ENCODE results near the gene TMEM207.

DNA sequence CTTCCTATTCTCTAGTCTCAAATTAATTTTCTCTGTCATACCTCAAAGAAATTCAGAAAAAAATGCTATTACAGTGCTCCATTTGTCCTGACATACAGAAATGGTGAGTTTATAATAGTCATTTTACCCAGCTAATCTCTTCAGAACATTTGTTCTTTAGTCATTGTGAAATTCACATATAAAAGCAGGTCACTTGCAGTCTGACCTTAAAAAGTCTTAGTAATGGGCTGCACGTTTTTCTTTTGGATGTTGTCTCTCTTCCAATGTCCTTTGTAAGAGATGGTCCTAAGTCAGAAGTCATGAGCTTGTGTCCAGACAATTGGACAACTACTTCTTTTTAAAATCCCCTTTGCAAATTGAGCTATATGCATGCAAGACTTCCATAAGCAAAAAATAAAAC, 47.2 kb upstream of the TMEM207 start:
- TF ChIP-seq EZH2phosphoT487 (IDR thresholded peaks at IDR 0.05; ENCODE audit: low read depth, severe bottlenecking, unreplicated experiment) (no peak), EZH2 (IDR thresholded peaks at IDR 0.05; ENCODE audit: borderline replicate concordance) (no peak)
- TF ChIP-seq, protein P1, sequence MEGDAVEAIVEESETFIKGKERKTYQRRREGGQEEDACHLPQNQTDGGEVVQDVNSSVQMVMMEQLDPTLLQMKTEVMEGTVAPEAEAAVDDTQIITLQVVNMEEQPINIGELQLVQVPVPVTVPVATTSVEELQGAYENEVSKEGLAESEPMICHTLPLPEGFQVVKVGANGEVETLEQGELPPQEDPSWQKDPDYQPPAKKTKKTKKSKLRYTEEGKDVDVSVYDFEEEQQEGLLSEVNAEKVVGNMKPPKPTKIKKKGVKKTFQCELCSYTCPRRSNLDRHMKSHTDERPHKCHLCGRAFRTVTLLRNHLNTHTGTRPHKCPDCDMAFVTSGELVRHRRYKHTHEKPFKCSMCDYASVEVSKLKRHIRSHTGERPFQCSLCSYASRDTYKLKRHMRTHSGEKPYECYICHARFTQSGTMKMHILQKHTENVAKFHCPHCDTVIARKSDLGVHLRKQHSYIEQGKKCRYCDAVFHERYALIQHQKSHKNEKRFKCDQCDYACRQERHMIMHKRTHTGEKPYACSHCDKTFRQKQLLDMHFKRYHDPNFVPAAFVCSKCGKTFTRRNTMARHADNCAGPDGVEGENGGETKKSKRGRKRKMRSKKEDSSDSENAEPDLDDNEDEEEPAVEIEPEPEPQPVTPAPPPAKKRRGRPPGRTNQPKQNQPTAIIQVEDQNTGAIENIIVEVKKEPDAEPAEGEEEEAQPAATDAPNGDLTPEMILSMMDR (IDR thresholded peaks at IDR 0.05; ENCODE audit: poor library complexity) = no peak
